Astrocyte (in vitro differentiated cells and primary cell): ENCODE data around the gene SPATA25.

ENCODE experiments used
- CTCF ChIP-seq: IDR thresholded peaks from 2 replicates; pipeline ENCODE4 v1.5.1; 2011; ENCODE audit warnings: low read depth, mild to moderate bottlenecking, inconsistent platforms, low read length, moderate library complexity; ENCODE audit not compliant: insufficient read depth
- EZH2 ChIP-seq: IDR thresholded peaks from 2 replicates; pipeline ENCODE4 v1.6.1; 2012; ENCODE audit warnings: mild to moderate bottlenecking, low read length, inconsistent platforms; ENCODE audit not compliant: insufficient read depth

GRCh38 chr20:45904583-45905504 is 17.4 kb upstream of the SPATA25 start:
- TF ChIP-seq CTCF (no peak), EZH2 (no peak)
